ENCODE data around the gene CFAP20DC.
"Not testable (repeated sequence)": the region's sequence is repeated elsewhere in the genome, so short reads cannot be mapped to it uniquely, and the experiment has no call there.

Gene CFAP20DC

DNA sequence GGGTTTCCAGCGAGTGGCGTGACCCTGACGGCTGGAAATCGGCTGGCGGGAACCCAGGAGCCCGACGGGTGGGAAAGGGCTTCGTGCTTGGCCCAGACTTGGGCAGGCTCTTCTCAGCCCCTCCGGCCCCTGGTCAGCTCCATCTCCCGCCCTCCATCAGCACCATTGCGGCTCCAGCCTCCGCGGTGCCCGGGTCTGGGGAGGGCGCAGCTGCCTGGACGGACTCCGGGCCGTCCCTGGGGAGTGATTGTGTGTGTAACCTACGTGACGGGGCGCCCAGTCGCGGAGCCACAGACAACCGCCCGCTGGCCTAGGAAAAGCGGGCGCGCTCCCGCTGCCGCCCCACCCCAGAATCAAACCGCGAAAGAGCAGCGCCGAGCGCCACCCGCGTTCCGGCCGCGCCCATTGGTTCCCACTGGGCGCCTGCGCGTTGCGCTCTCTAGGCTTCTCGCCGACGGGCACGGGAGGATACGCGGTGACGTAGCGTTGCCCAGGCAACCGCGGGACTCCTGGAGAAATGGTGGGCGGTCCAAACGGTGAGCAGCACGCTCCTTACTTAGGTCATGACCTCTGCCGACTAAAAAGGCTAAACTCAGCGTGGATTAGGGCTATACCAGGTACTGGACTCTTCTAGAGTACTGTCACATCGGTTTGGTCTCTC, at the start of gene CFAP20DC:
Gene CFAP20DC (minus strand): TSS at position 355 of the 661 bp plus-strand sequence. CDS start 394 bp downstream, outside the sequence.
- peak; percentile 53 for DNase-seq (ENCODE audit: low read depth)

GRCh38 chr3:59098516-59098915, 48.7 kb upstream of the CFAP20DC start:
- DNase-seq (ENCODE audit: low read depth), result not testable (repeated sequence)

- DNase-seq (ENCODE audit: low read depth), result no peak
Measured at GRCh38 chr3:59094446-59094845, 44.6 kb upstream of the CFAP20DC start.

DNA sequence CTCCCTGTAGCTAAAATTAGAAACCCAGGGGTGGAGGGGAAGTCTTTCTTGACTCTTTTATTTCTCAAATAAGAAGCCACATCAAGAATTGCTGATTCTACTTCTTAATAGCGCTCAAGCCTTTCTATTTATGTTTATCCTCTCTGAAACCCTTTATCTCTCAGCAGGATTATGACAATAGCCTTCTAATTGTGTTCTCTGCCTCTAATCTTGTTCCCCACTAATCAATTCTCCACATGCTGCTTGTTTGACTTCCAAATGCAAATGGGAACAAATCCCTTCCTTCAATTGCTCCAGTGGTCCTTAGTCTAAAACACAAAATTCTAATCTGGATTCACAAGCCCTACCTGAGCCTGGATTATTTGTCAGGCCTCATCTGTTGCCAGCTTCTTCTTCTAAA, 43.7 kb upstream of the CFAP20DC start:
- DNase-seq (ENCODE audit: low read depth), result no peak

DNA sequence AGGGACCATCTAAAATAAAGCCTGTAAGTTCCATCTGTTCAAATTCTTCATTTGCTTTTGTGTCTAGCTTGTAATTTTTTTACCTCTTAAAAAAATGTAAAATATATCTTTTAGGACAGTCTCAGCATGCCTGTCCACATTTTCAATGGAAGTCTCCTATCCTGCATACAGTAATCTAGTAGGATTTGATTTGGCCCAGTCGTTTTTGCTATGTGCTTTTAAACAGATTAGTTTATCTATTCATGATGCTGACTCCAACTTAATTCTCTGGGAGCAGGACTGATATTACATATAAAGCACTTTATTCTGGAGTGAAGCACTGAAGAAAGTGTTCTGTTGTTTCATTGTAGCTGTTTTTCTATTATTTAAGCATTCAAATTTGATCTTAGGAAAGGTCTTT, 38.9 kb upstream of the CFAP20DC start:
- DNase-seq (ENCODE audit: low read depth), result no peak

DNA sequence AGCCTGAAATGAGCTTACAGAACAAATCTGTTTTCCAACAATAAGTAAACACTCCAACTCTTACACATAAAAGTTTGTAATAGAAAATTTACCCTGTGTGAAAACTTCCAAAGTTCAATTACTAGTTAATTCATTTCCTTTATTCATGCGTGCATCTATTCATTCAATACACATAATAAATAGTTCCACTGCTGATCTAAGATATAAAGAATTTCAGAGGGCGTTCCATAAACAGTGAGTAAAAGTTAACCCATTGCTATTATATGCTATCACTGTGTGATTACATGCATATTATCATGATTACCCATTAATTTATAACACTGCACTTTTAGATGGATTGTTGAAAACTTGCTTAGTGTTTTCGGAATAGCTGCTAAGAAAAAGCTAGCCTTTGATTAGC, 36.2 kb upstream of the CFAP20DC start:
- no peak for DNase-seq (ENCODE audit: low read depth)

GRCh38 chr3:59084583-59084982, 34.8 kb upstream of the CFAP20DC start:
- DNase-seq (ENCODE audit: low read depth), result no peak

GRCh38 chr3:59082106-59082505, 32.3 kb upstream of the CFAP20DC start:
- DNase-seq (ENCODE audit: low read depth), result no peak

GRCh38 chr3:59081071-59081470, 31.2 kb upstream of the CFAP20DC start:
- no peak for DNase-seq (ENCODE audit: low read depth)

- no peak for DNase-seq (ENCODE audit: low read depth)
Measured at GRCh38 chr3:59079962-59080361, 30.1 kb upstream of the CFAP20DC start.

- no peak for DNase-seq (ENCODE audit: low read depth)
Measured at GRCh38 chr3:59074764-59075163, 24.9 kb upstream of the CFAP20DC start.

DNA sequence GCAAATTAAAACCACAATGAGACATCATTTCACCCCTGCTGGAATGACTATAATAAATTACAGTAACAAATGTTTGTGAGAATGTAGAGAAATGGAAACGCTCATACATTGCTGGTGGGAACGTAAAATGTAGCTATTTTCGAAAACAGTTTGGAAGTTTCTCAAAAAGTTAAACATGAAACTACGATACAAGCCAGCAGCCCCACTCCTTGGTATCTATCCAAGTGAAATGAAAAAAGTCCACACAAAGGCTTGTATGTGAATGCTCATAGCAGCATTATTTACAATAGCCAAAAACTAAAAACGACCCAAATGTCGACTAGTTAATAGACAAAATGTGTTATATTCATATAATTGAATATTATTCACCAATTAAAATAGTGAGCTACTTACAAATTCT, 22.9 kb upstream of the CFAP20DC start:
- DNase-seq (ENCODE audit: low read depth), result no peak

GRCh38 chr3:59069838-59070237, 20.0 kb upstream of the CFAP20DC start:
- no peak for DNase-seq (ENCODE audit: low read depth)

- DNase-seq (ENCODE audit: low read depth), result no peak
Measured at GRCh38 chr3:59065240-59065639, 15.4 kb upstream of the CFAP20DC start.

GRCh38 chr3:59064728-59065127, 14.9 kb upstream of the CFAP20DC start:
- DNase-seq (ENCODE audit: low read depth), result no peak

- no peak for DNase-seq (ENCODE audit: low read depth)
Measured at GRCh38 chr3:59064276-59064675, 14.5 kb upstream of the CFAP20DC start.

DNA sequence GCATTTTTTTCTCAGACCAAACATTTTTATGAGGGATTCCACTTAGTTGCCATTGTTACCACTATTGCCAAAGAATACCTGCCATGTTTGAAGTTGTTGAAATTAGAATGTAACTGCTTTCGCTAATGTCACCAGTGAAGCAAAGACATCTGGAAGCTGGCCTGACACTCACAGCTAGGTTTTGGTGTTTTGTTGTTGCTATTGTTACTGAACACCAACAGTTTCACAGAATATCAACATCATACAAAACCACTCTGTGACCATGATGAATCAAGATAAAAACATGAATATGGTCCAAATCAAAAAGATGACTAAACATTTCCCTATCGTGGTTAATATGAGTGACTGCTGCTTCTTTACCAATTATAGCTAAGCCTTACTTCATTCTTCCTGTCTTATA, 6.9 kb upstream of the CFAP20DC start:
- no peak for DNase-seq (ENCODE audit: low read depth)

GRCh38 chr3:59052803-59053411, 3.1 kb upstream of the CFAP20DC start:
- no peak for DNase-seq (ENCODE audit: low read depth)

- DNase-seq (ENCODE audit: low read depth), result not testable (repeated sequence)
Measured at GRCh38 chr3:59050811-59051414, 1.1 kb upstream of the CFAP20DC start.

- DNase-seq (ENCODE audit: low read depth), result no peak
Measured at GRCh38 chr3:59046839-59047238, 3.0 kb downstream of the CFAP20DC start.

DNA sequence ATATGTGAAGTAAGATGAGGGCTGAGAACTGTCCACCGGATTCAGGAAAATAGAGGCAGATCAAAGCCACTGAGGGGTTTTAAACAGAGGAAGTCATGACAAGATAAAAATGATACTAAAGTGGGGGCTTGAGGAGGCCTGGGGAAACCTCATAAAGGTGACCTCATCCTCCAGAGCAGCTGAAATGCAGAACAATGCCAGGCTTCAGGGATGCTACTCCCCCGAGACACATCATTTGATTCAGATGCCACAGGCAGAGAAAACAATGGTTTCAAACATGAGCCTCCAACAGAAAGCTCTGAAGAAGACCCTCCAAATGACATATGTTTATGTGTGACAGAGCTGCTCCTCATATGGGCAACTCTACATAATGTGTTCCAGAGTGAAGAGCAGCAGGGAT, 6.4 kb downstream of the CFAP20DC start:
- no peak for DNase-seq (ENCODE audit: low read depth)

- DNase-seq (ENCODE audit: low read depth), result no peak
Measured at GRCh38 chr3:59040902-59041301, 8.9 kb downstream of the CFAP20DC start.

DNA sequence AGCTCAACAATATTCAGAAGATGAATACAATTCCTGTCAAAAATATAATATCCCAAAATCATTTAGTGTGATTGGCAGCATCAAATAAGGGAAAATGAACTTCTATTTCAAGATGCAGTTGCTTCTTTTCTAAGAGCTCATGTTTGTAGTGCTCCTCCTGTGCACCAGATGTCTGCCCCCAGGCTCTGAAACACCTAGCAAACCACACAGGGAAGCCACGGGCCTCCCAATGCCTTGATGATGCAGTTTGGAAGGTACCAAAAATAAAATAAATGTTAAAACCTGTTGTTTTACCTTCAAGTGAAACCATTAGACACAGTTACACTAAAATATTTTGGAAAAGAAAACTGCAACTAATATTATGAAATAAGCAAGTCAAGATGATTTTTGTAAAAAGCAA, 22.2 kb downstream of the CFAP20DC start:
- no peak for DNase-seq (ENCODE audit: low read depth)

- no peak for DNase-seq (ENCODE audit: low read depth)
Measured at GRCh38 chr3:59023612-59024011, 26.2 kb downstream of the CFAP20DC start.
